ENCODE measurements around the gene NEUROD4. TPM values are rescaled to one million over a fixed set of nuclear protein-coding genes. Genes with fewer than 3 reads are reported as not detected.
A peak's percentile ranks its signal among the peaks of the same experiment; 100 is the strongest.

Gene NEUROD4
- total RNA-seq, 4 donors from 2014 or later: not detected

- TF ChIP-seq CTCF (IDR thresholded peaks at IDR 0.05): peak; percentile 47 to 71 (median 57)
- no peak for TF ChIP-seq EP300 (IDR thresholded peaks at IDR 0.05)
- TF ChIP-seq POLR2A (IDR thresholded peaks at IDR 0.05): no peak
- Histone ChIP-seq H3K27ac (no peak overlapping the region), H3K27me3 (no peaks in the 10 kb centered on the region), H3K4me1 (no peaks in the 10 kb centered on the region), H3K9me3 (no peaks in the 10 kb centered on the region), H3K4me3 (no peak overlapping the region), H3K36me3 (no peaks in the 10 kb centered on the region)
- WGBS, 2 donors: 56 to 61% methylated on average over 8 of the region's 8 CpGs
- DNase-seq (ENCODE audit: low spot score in 2 of 2): peak in 1 of 2 donors; percentile 15
Observed at GRCh38 chr12:55068416-55069010, 48.7 kb downstream of the NEUROD4 start.

- Histone ChIP-seq H3K4me3 (no peak overlapping the region), H3K27ac (no peak overlapping the region), H3K4me1 (no peaks in the 10 kb centered on the region), H3K36me3 (no peaks in the 10 kb centered on the region), H3K27me3 (peaks cover 0 to 13% of the 10 kb centered on the region in 2 donors), H3K9me3 (no peaks in the 10 kb centered on the region)
- WGBS, 2 donors: 57 to 70% methylated on average over 3 of the region's 3 CpGs
- no peak for DNase-seq (ENCODE audit: low spot score in 2 of 2)
- TF ChIP-seq POLR2A (IDR thresholded peaks at IDR 0.05) (no peak), EP300 (IDR thresholded peaks at IDR 0.05) (no peak), CTCF (IDR thresholded peaks at IDR 0.05) (no peak)
Observed at GRCh38 chr12:55072083-55072482, 52.3 kb downstream of the NEUROD4 start.

GRCh38 chr12:55073043-55074022 lies 53.6 kb downstream of the NEUROD4 start:
- DNase-seq (ENCODE audit: low spot score in 2 of 2): peak; percentile 55 to 84
- peaks cover 0 to 17% of the 10 kb centered on the region in 2 donors for H3K27me3 ChIP-seq
- WGBS, 2 donors: 35 to 39% methylated on average over 8 of the region's 8 CpGs

GRCh38 chr12:55074806-55075205 lies 55.0 kb downstream of the NEUROD4 start:
- H3K4me1 ChIP-seq: no peaks in the 10 kb centered on the region
- TF ChIP-seq CTCF (IDR thresholded peaks at IDR 0.05) (no peak), EP300 (IDR thresholded peaks at IDR 0.05) (no peak), POLR2A (IDR thresholded peaks at IDR 0.05) (no peak)
- WGBS, 2 donors: 39 to 50% methylated on average over 3 of the region's 3 CpGs
- H3K27ac ChIP-seq: no peak overlapping the region
- DNase-seq (ENCODE audit: low spot score in 2 of 2): no peak
- H3K9me3 ChIP-seq: peaks cover 0 to 5% (median 0%) of the 10 kb centered on the region in 4 donors
- no peak overlapping the region for H3K4me3 ChIP-seq
- H3K36me3 ChIP-seq: no peaks in the 10 kb centered on the region
- peaks cover 0 to 17% of the 10 kb centered on the region in 2 donors for H3K27me3 ChIP-seq

More at GRCh38 chr12:55073043-55074022, 53.6 kb downstream of the NEUROD4 start:
- TF ChIP-seq EP300 (IDR thresholded peaks at IDR 0.05) (no peak), POLR2A (IDR thresholded peaks at IDR 0.05) (no peak), CTCF (IDR thresholded peaks at IDR 0.05) (peak; percentile 68 to 78 (median 73))
- no peaks in the 10 kb centered on the region for H3K9me3 ChIP-seq
- H3K4me1 ChIP-seq: no peaks in the 10 kb centered on the region
- H3K27ac ChIP-seq: no peak overlapping the region
- H3K4me3 ChIP-seq: no peak overlapping the region
- no peaks in the 10 kb centered on the region for H3K36me3 ChIP-seq

Other genes starting within 250 kb of the NEUROD4 start
- gene MUCL1, start 165.5 kb upstream of the NEUROD4 start, total RNA-seq: not detected
- gene TESPA1, start 35.2 kb upstream of the NEUROD4 start, total RNA-seq: 1 to 10 TPM in 1 of 4 donors, under 1 TPM in 2, not detected in 1; 0.42 to 2.8 (median 0.98) TPM
- gene OR9K2, start 106.4 kb downstream of the NEUROD4 start, total RNA-seq: not detected
- not detected for gene OR10A7, start 201.1 kb downstream of the NEUROD4 start, total RNA-seq
- not detected for gene OR6C74, start 224.6 kb downstream of the NEUROD4 start, total RNA-seq

Measured in tibial nerve (tissue), 4 donors.